GM19099 (cell line): ENCODE data around the gene DDX50.

Source experiments
- POLR2A ChIP-seq: IDR thresholded peaks from 3 replicates; pipeline ENCODE4 v1.6.1; 2011; ENCODE audit warnings: low read depth; ENCODE audit not compliant: insufficient read length; ENCODE audit errors: extremely low read depth

Gene DDX50

DNA sequence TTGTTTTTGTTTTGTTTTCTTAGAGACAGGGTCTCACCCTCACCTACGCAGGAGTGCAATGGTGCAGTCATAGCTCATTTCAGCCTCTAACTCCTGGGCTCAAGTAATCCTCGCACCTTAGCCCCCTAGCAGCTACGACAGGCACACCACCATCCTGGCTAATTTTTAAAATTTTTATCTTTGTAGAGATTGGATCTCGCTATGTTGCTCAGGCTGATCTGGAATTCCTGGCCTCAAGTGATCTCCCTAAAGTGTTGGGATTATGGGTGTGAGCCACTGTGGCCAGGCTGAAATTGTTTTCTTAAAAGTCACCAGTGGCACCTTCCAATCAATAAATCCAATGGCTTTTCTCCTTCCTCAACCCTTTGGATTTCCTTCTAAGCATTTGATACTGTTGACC, 20.9 kb upstream of the DDX50 start:
- TF ChIP-seq POLR2A, result no peak

DNA sequence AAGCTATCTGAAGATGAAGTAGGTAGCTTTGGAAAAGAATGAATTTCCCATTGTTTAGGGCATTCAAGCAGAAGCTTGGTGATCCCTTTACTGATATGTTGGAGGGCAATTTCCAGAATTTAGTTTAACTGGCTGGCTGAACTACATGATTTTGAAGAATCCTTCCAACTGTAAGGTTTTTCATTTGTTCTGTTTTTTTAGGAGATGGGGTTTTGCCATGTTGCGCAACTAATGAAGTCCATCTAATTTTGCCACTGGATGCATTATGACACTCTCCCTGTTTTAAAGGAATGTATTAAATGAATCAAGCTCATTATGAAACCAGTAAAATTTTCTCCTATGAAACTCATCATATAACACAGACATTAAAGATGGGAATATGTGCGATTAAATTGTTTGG, 6.1 kb upstream of the DDX50 start:
- TF ChIP-seq POLR2A, result no peak

- TF ChIP-seq POLR2A, result no peak
Measured at GRCh38 chr10:68897336-68897741, 3.8 kb upstream of the DDX50 start.

DNA sequence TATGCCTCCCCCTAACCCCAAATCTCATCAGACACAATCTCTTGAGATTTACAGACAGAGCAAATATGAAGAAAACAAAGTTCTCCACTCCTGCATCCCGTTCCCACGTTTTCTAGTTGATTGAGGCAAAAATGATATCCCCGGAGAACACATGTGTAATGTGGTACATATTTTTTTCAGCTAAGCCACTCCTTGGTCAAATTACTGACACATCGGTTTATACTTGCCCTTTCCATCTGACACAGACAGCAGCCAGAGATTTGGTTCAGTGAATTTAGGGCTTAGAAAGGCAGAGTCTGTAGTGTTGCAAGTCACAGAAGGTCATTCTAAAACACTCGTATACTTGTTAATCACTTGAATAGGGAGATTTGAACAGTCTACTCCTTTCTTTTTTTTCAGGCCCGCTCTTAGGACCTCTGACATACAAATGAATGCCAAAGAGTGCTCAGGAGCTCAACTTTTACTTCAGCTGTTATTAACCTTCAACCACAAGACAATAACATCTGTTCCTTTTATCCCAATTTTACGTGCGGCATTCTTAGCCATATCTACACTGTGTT, 1.8 kb upstream of the DDX50 start:
- TF ChIP-seq POLR2A, result no peak

DNA sequence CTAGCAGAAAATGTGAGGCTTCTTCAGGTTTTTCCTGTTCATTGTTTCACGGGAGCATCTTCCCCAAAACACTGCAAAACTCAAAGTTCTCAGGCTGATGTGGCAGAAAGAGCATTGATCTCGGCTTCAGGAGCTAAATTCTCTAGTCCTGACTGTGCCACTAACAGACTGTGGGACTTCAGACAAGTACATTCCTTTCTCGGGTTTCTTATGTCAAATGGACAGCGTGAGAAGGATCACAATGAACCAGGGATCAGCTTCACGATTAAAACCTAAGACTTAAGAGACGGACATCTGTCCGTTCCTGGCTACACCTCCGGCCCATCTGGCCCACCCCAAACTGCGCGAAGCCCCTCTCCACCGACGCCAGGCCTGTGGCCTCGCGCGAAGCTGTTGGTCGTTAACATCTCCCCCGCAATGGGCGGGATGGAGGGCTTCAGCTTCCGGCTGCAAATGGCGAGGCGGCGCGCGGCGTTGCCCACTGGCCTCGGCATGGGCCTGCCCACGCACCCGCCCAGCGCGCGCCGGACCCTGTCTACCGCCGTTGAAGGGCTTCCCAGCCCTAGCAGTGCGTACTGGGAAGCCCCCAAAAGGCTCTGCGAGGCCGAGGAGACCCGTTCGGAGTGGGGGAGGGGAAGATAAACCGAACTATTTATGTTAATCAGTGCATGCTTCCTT, 549 bp upstream of the DDX50 start:
- peak; percentile 75 for TF ChIP-seq POLR2A

- TF ChIP-seq POLR2A, result no peak
Measured at GRCh38 chr10:68902382-68902781, 1.3 kb downstream of the DDX50 start.

- no peak for TF ChIP-seq POLR2A
Measured at GRCh38 chr10:68924593-68924992, 23.5 kb downstream of the DDX50 start.

GRCh38 chr10:68925489-68925888, 24.4 kb downstream of the DDX50 start:
- no peak for TF ChIP-seq POLR2A

- no peak for TF ChIP-seq POLR2A
Measured at GRCh38 chr10:68934994-68935393, 33.9 kb downstream of the DDX50 start.

- no peak for TF ChIP-seq POLR2A
Measured at GRCh38 chr10:68938117-68938516, 37.0 kb downstream of the DDX50 start.

DNA sequence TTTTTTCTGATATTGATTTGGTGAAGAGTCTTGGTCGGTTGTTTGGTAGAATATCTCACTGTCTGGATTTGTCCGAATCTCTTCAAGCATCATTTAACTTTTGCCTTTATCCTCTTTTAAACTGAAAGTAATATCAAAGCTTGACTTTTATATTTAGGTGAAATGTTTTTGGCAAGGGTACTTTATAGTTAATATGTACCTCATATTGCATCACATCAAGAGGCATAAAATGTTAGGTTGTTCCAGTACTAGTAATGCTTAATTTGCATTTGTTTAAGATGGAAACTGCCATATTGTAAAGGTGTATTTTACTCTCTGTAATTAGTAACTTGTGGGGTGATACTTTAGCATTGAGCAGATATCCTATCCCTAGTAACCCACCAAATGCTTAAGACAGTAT, 37.8 kb downstream of the DDX50 start:
- no peak for TF ChIP-seq POLR2A

GRCh38 chr10:68950598-68950997, 49.5 kb downstream of the DDX50 start:
- TF ChIP-seq POLR2A, result no peak

DNA sequence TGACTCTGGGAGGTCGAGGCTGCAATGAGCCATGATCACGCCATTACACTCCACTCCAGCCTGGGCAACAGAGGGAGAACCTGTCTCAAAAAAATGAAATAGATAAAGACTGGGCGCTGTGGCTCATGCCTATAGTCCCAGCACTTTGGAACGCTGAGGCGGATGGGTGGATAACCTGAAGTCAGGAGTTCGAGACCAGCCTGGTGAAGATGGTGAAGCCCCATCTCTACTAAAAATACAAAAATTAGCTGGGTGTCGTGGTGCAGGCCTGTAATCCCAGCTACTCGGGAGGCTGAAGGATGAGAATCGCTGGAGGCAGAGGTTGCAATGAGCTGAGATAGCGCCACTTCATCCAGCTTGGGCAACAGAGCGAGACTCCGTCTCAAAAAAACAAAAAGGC, 53.8 kb downstream of the DDX50 start:
- no peak for TF ChIP-seq POLR2A

- no peak for TF ChIP-seq POLR2A
Measured at GRCh38 chr10:68955355-68955831, 54.3 kb downstream of the DDX50 start.

GRCh38 chr10:68955832-68956532, 54.9 kb downstream of the DDX50 start, which contains the start of gene DDX21:
Gene DDX21, plus strand, starts transcription at chr10:68956170. Its CDS starts 56 bp downstream, at chr10:68956226.
- TF ChIP-seq POLR2A, result peak; percentile 66

GRCh38 chr10:68957284-68957615, 56.1 kb downstream of the DDX50 start:
- TF ChIP-seq POLR2A, result no peak
